GM23338 (cell line): ENCODE data around the gene MAP6D1. TPM values are rescaled to one million over a fixed set of nuclear protein-coding genes. Genes with fewer than 3 reads are reported as not detected.

Experiments used
- ATAC-seq: fragments of 200-7000 bp; cut with Tn5 transposase; 3 replicates; pipeline ENCODE4 v1.9.1; 2020
- DNase-seq: peaks from one replicate; pipeline ENCODE4 v3.0.0-alpha.2; 2015; ENCODE audit warnings: low spot score
- H2AFZ ChIP-seq: fragments of 200-600 bp; sonication (generic); 2 replicates; pipeline ENCODE4 v1.8.0; 2016; ENCODE audit warnings: antibody characterized with exemption, mild to moderate bottlenecking, moderate library complexity
- H3F3A ChIP-seq: fragments of 200-600 bp; sonication (generic); replicated peaks from 2 replicates; pipeline ENCODE4 v1.8.0; 2017; ENCODE audit warnings: antibody characterized with exemption, mixed run types, low read depth
- H3K27ac ChIP-seq: fragments of 200-600 bp; sonication (generic); 2 replicates; pipeline ENCODE4 v1.6.1; 2016; ENCODE audit warnings: low read depth
- H3K27me3 ChIP-seq: fragments of 200-600 bp; sonication (generic); 2 replicates; pipeline ENCODE4 v1.8.0; 2016; ENCODE audit warnings: mild to moderate bottlenecking, mixed run types, moderate library complexity; ENCODE audit not compliant: insufficient read depth
- H3K36me3 ChIP-seq: fragments of 200-600 bp; sonication (generic); 2 replicates; pipeline ENCODE4 v1.8.0; 2016; ENCODE audit warnings: mild to moderate bottlenecking; ENCODE audit not compliant: insufficient read depth
- H3K4me1 ChIP-seq: fragments of 200-600 bp; sonication (generic); 2 replicates; pipeline ENCODE4 v1.8.0; 2016; ENCODE audit warnings: mild to moderate bottlenecking, moderate library complexity; ENCODE audit not compliant: insufficient read depth
- H3K4me2 ChIP-seq: fragments of 200-600 bp; sonication (generic); 2 replicates; pipeline ENCODE4 v1.7.1; 2017; ENCODE audit warnings: mixed run types
- H3K4me3 ChIP-seq: fragments of 200-600 bp; sonication (generic); 2 replicates; pipeline ENCODE4 v1.6.1; 2016; ENCODE audit warnings: mixed run types
- H3K79me2 ChIP-seq: fragments of 200-600 bp; sonication (generic); replicated peaks from 2 replicates; pipeline ENCODE4 v1.8.0; 2017; ENCODE audit warnings: mild to moderate bottlenecking; ENCODE audit not compliant: insufficient read depth
- H3K9me2 ChIP-seq: fragments of 200-600 bp; sonication (generic); 2 replicates; pipeline ENCODE4 v1.8.0; 2017; ENCODE audit not compliant: insufficient read depth
- H4K20me1 ChIP-seq: fragments of 200-600 bp; sonication (generic); replicated peaks from 2 replicates; pipeline ENCODE4 v1.8.0; 2017; ENCODE audit warnings: mild to moderate bottlenecking; ENCODE audit not compliant: insufficient read depth
- H3K27ac Mint-ChIP-seq: 2 replicates; pipeline ENCODE4 v1.8.0; 2020; ENCODE audit warnings: inconsistent platforms, mild to moderate bottlenecking, moderate library complexity, mixed read lengths
- H3K27me3 Mint-ChIP-seq: 3 replicates; pipeline ENCODE4 v1.8.0; 2022; ENCODE audit warnings: low read depth, mild to moderate bottlenecking, moderate library complexity, mixed read lengths, inconsistent platforms; ENCODE audit not compliant: insufficient read depth, poor library complexity
- H3K36me3 Mint-ChIP-seq: 3 replicates; pipeline ENCODE4 v1.8.0; 2021; ENCODE audit warnings: low read depth, mild to moderate bottlenecking, inconsistent platforms, moderate library complexity, mixed read lengths
- H3K4me1 Mint-ChIP-seq: 3 replicates; pipeline ENCODE4 v1.8.0; 2020; ENCODE audit warnings: mild to moderate bottlenecking, inconsistent platforms, mixed read lengths
- H3K4me3 Mint-ChIP-seq: 3 replicates; pipeline ENCODE4 v1.8.0; 2021; ENCODE audit warnings: moderate library complexity, mild to moderate bottlenecking, inconsistent platforms, mixed read lengths
- H3K9me3 Mint-ChIP-seq: 3 replicates; pipeline ENCODE4 v1.8.0; 2020; ENCODE audit warnings: moderate library complexity, mild to moderate bottlenecking, inconsistent platforms, mixed read lengths
- CREB1 ChIP-seq: fragments of 250-450 bp; sonication (Bioruptor Pico); IDR thresholded peaks from 2 replicates; pipeline ENCODE4 v1.5.0; 2020; ENCODE audit warnings: low read depth, mild to moderate bottlenecking, moderate library complexity
- EZH2 ChIP-seq: fragments of 200-600 bp; sonication (generic); IDR thresholded peaks from one replicate; pipeline ENCODE4 v1.8.0; 2017; ENCODE audit warnings: antibody characterized with exemption, mild to moderate bottlenecking, low read depth; ENCODE audit not compliant: unreplicated experiment
- JUNB ChIP-seq: IDR thresholded peaks from one replicate; pipeline ENCODE4 v1.6.1; 2016; ENCODE audit warnings: antibody characterized with exemption; ENCODE audit not compliant: unreplicated experiment
- NANOG ChIP-seq: IDR thresholded peaks from 2 replicates; pipeline ENCODE4 v1.6.1; 2016; ENCODE audit warnings: antibody characterized with exemption, borderline replicate concordance
- POLR2AphosphoS5 ChIP-seq: IDR thresholded peaks from 2 replicates; pipeline ENCODE4 v1.6.1; 2016; ENCODE audit warnings: antibody characterized with exemption, low read depth
- STAT1 ChIP-seq: IDR thresholded peaks from one replicate; pipeline ENCODE4 v1.6.1; 2016; ENCODE audit warnings: antibody characterized with exemption; ENCODE audit not compliant: unreplicated experiment
- ZNF114 ChIP-seq: fragments of 250-450 bp; sonication (Bioruptor Pico); IDR thresholded peaks from 2 replicates; pipeline ENCODE4 v1.5.0; 2020; ENCODE audit warnings: mild to moderate bottlenecking, moderate library complexity
- ZNF331 ChIP-seq: fragments of 250-450 bp; sonication (Bioruptor Pico); IDR thresholded peaks from 2 replicates; pipeline ENCODE4 v1.5.0; 2020; ENCODE audit warnings: low read depth, mild to moderate bottlenecking, moderate library complexity
- polyA plus RNA-seq: library from polyadenylated mRNA; unstranded; fragments of >200 nt; fragmentation: Nextera tagmentation; extraction: Ambion mirVana; gene quantifications from 2 replicates; pipeline ENCODE4 v1.2.1, GENCODE V29; 2016
- total RNA-seq: library from RNA; depleted of rRNA; stranded (reverse); fragments of >200 nt; shearing (Covaris generic); gene quantifications from 2 replicates; pipeline ENCODE4 v1.2.3, GENCODE V29; 2014
- TF ChIP-seq, protein P1 (sequence below): IDR thresholded peaks from 2 replicates; pipeline ENCODE4 v1.6.1; 2016; ENCODE audit warnings: antibody characterized with exemption
- TF ChIP-seq, protein P2 (sequence below), 2 experiments: fragments of 200-600 bp in 1 of 2; sonication (generic) in 1 of 2; conservative IDR thresholded peaks; 2 replicates each; pipeline versions ENCODE4 v1.5.1 to v1.6.1; 2016 to 2017; ENCODE audit warnings: antibody characterized with exemption in 2 of 2, low read depth in 2 of 2, mild to moderate bottlenecking in 2 of 2, moderate library complexity in 1 of 2
- TF ChIP-seq, protein P3 (sequence below): fragments of 250-450 bp; sonication (Bioruptor Pico); IDR thresholded peaks from 2 replicates; pipeline ENCODE4 v1.5.0; 2020; ENCODE audit warnings: mild to moderate bottlenecking, moderate library complexity
- TF ChIP-seq, protein P4 (sequence below): IDR thresholded peaks from one replicate; pipeline ENCODE4 v1.6.1; 2018; ENCODE audit warnings: antibody characterized with exemption; ENCODE audit not compliant: unreplicated experiment

MAP6D1 gene
- total and polyA plus RNA-seq, 2 experiments from 2014 or later, result 2.6 to 8.2 TPM

DNA sequence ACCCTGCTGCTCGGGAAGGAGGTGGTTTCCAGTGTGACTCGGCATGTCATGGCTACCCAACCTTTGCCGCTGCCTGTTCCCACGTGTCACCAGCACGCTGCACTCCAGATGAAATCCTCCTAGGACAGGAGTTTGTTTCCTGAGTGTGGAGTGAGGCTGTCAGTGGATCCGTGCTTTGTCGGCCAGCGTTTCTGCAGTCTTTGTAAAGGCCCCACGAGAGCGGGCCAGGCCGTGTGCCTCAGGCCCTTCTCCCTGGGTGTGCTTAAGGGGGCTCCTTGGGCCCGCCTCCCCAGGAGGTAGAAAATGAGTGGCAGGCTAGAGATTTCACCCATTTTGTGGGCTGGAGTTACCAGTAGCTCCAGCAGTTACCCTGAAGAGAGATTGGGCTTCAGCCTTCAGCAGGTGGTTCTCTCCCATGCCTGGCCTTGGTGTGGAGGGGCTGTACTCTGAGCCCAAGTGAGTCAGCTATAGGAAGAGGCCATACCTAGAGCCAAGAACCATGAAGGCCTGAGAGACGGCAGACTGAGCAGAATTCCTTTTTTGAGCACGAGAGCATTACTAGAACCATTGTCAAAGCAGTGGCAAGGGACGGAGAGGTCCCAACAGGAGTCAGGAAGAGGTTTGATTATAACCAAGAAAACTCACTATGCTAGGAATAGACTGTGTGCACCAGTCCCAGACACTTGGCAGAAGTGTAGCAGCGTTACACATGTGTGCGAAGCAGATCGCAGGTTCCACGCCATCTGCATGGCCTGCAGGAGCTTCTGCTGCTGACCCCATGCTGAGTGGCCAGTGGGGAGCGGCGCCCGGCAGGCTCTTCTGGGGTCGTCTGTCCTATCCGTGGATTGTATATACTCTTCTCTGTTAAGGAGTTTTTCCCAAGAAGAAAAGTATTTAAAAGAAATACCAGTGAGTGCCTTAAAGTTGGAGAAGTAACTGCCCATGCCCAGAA is 14.5 kb downstream of the MAP6D1 start (continued):
- TF ChIP-seq EZH2 (no peak), JUNB (no peak)

DNA sequence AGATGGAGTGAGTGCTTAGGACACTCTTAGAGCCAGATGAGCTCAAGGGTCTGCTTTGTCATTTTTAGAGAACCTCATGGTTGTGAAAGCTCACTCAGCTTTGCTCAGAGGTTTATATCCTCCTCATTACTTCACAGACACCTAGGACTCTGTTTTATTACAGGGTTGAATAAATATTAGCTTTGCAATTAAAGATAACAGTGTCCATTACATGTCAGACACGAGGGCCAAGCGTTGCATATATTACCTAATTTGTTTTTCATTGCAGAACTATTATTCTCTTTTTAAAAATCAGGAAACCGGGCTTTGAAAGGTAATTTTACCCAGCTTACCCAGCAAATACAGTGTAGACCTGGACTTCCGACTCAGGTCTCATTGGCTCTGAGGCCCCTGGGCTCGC is 16.1 kb downstream of the MAP6D1 start:
- no peak for ATAC-seq
- H3K36me3 Mint-ChIP-seq, result peaks cover 79% of the 10 kb centered on the region
- no peak for TF ChIP-seq ZNF114 (CRISPR knock-in tag)
- TF ChIP-seq, protein P1, sequence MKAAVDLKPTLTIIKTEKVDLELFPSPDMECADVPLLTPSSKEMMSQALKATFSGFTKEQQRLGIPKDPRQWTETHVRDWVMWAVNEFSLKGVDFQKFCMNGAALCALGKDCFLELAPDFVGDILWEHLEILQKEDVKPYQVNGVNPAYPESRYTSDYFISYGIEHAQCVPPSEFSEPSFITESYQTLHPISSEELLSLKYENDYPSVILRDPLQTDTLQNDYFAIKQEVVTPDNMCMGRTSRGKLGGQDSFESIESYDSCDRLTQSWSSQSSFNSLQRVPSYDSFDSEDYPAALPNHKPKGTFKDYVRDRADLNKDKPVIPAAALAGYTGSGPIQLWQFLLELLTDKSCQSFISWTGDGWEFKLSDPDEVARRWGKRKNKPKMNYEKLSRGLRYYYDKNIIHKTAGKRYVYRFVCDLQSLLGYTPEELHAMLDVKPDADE, result no peak
- TF ChIP-seq NANOG, result no peak
- no peak for TF ChIP-seq POLR2AphosphoS5
- TF ChIP-seq, protein P2, sequence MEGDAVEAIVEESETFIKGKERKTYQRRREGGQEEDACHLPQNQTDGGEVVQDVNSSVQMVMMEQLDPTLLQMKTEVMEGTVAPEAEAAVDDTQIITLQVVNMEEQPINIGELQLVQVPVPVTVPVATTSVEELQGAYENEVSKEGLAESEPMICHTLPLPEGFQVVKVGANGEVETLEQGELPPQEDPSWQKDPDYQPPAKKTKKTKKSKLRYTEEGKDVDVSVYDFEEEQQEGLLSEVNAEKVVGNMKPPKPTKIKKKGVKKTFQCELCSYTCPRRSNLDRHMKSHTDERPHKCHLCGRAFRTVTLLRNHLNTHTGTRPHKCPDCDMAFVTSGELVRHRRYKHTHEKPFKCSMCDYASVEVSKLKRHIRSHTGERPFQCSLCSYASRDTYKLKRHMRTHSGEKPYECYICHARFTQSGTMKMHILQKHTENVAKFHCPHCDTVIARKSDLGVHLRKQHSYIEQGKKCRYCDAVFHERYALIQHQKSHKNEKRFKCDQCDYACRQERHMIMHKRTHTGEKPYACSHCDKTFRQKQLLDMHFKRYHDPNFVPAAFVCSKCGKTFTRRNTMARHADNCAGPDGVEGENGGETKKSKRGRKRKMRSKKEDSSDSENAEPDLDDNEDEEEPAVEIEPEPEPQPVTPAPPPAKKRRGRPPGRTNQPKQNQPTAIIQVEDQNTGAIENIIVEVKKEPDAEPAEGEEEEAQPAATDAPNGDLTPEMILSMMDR (conservative IDR thresholded peaks at IDR 0.05; ENCODE audit: low read depth in 2 of 2), result no peak
- TF ChIP-seq, protein P3, sequence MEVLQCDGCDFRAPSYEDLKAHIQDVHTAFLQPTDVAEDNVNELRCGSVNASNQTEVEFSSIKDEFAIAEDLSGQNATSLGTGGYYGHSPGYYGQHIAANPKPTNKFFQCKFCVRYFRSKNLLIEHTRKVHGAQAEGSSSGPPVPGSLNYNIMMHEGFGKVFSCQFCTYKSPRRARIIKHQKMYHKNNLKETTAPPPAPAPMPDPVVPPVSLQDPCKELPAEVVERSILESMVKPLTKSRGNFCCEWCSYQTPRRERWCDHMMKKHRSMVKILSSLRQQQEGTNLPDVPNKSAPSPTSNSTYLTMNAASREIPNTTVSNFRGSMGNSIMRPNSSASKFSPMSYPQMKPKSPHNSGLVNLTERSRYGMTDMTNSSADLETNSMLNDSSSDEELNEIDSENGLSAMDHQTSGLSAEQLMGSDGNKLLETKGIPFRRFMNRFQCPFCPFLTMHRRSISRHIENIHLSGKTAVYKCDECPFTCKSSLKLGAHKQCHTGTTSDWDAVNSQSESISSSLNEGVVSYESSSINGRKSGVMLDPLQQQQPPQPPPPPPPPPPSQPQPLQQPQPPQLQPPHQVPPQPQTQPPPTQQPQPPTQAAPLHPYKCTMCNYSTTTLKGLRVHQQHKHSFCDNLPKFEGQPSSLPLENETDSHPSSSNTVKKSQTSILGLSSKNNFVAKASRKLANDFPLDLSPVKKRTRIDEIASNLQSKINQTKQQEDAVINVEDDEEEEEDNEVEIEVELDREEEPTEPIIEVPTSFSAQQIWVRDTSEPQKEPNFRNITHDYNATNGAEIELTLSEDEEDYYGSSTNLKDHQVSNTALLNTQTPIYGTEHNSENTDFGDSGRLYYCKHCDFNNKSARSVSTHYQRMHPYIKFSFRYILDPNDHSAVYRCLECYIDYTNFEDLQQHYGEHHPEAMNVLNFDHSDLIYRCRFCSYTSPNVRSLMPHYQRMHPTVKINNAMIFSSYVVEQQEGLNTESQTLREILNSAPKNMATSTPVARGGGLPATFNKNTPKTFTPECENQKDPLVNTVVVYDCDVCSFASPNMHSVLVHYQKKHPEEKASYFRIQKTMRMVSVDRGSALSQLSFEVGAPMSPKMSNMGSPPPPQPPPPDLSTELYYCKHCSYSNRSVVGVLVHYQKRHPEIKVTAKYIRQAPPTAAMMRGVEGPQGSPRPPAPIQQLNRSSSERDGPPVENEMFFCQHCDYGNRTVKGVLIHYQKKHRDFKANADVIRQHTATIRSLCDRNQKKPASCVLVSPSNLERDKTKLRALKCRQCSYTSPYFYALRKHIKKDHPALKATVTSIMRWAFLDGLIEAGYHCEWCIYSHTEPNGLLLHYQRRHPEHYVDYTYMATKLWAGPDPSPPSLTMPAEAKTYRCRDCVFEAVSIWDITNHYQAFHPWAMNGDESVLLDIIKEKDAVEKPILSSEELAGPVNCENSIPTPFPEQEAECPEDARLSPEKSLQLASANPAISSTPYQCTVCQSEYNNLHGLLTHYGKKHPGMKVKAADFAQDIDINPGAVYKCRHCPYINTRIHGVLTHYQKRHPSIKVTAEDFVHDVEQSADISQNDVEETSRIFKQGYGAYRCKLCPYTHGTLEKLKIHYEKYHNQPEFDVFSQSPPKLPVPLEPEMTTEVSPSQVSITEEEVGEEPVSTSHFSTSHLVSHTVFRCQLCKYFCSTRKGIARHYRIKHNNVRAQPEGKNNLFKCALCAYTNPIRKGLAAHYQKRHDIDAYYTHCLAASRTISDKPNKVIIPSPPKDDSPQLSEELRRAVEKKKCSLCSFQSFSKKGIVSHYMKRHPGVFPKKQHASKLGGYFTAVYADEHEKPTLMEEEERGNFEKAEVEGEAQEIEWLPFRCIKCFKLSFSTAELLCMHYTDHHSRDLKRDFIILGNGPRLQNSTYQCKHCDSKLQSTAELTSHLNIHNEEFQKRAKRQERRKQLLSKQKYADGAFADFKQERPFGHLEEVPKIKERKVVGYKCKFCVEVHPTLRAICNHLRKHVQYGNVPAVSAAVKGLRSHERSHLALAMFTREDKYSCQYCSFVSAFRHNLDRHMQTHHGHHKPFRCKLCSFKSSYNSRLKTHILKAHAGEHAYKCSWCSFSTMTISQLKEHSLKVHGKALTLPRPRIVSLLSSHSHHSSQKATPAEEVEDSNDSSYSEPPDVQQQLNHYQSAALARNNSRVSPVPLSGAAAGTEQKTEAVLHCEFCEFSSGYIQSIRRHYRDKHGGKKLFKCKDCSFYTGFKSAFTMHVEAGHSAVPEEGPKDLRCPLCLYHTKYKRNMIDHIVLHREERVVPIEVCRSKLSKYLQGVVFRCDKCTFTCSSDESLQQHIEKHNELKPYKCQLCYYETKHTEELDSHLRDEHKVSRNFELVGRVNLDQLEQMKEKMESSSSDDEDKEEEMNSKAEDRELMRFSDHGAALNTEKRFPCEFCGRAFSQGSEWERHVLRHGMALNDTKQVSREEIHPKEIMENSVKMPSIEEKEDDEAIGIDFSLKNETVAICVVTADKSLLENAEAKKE, result no peak
- TF ChIP-seq CREB1 (CRISPR knock-in tag), result no peak
- no peak for TF ChIP-seq EZH2
- no peak for TF ChIP-seq STAT1
- TF ChIP-seq, protein P4, sequence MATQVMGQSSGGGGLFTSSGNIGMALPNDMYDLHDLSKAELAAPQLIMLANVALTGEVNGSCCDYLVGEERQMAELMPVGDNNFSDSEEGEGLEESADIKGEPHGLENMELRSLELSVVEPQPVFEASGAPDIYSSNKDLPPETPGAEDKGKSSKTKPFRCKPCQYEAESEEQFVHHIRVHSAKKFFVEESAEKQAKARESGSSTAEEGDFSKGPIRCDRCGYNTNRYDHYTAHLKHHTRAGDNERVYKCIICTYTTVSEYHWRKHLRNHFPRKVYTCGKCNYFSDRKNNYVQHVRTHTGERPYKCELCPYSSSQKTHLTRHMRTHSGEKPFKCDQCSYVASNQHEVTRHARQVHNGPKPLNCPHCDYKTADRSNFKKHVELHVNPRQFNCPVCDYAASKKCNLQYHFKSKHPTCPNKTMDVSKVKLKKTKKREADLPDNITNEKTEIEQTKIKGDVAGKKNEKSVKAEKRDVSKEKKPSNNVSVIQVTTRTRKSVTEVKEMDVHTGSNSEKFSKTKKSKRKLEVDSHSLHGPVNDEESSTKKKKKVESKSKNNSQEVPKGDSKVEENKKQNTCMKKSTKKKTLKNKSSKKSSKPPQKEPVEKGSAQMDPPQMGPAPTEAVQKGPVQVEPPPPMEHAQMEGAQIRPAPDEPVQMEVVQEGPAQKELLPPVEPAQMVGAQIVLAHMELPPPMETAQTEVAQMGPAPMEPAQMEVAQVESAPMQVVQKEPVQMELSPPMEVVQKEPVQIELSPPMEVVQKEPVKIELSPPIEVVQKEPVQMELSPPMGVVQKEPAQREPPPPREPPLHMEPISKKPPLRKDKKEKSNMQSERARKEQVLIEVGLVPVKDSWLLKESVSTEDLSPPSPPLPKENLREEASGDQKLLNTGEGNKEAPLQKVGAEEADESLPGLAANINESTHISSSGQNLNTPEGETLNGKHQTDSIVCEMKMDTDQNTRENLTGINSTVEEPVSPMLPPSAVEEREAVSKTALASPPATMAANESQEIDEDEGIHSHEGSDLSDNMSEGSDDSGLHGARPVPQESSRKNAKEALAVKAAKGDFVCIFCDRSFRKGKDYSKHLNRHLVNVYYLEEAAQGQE, result no peak
- TF ChIP-seq ZNF331 (CRISPR knock-in tag), result no peak

More for the DNA sequence above, 16.1 kb downstream of the MAP6D1 start:
- no peak for DNase-seq
- Histone ChIP-seq H4K20me1 (peaks cover 7% of the 10 kb centered on the region), H3K27me3 (no peaks in the 10 kb centered on the region), H3K4me2 (no peak overlapping the region), H3K4me3 (no peak overlapping the region), H3K4me1 (no peaks in the 10 kb centered on the region), H2AFZ (no peak overlapping the region), H3K9me2 (no peaks in the 10 kb centered on the region), H3K27ac (no peak overlapping the region), H3K36me3 (peaks cover 50% of the 10 kb centered on the region), H3K79me2 (no peaks in the 10 kb centered on the region), H3F3A (no peaks in the 10 kb centered on the region; the same call in 1 of the 2 replicates)
- H3K27me3 Mint-ChIP-seq, result peaks cover 1% of the 10 kb centered on the region
- H3K27ac Mint-ChIP-seq, result no peak overlapping the region
- no peak overlapping the region for H3K4me3 Mint-ChIP-seq
- no peaks in the 10 kb centered on the region for H3K4me1 Mint-ChIP-seq
- H3K9me3 Mint-ChIP-seq, result no peaks in the 10 kb centered on the region
